HepG2 (cell line): Measurements from ENCODE around the gene ECT2. TPM values are rescaled to one million over a fixed set of nuclear protein-coding genes. Genes with fewer than 3 reads are reported as not detected.

Source experiments
- HNRNPUL1 ChIP-seq: fragments of 200-400 bp; formaldehyde crosslinking; IDR thresholded peaks from 2 replicates; pipeline ENCODE4 v1.6.1; 2017; ENCODE audit warnings: low read depth, mild to moderate bottlenecking, low read length, moderate library complexity
- ISL2 ChIP-seq: sonication (generic); formaldehyde crosslinking; IDR thresholded peaks from 2 replicates; pipeline ENCODE4 v1.5.0; 2020; ENCODE audit warnings: missing genetic modification reagents
- NFIB ChIP-seq: sonication (generic); formaldehyde crosslinking; IDR thresholded peaks from 2 replicates; pipeline ENCODE4 v1.9.0; 2021; ENCODE audit warnings: missing genetic modification reagents, mild to moderate bottlenecking, borderline replicate concordance
- NFIC ChIP-seq: IDR thresholded peaks from 2 replicates; pipeline ENCODE4 v1.6.1; 2012; ENCODE audit warnings: mild to moderate bottlenecking, low read length, inconsistent platforms
- NR2F6 ChIP-seq, 2 experiments: IDR thresholded peaks; 2 replicates each; pipeline ENCODE4 v1.6.1; 2016; ENCODE audit warnings: antibody characterized with exemption in 1 of 2, mild to moderate bottlenecking in 1 of 2
- RBAK ChIP-seq: sonication (generic); formaldehyde crosslinking; IDR thresholded peaks from 2 replicates; pipeline ENCODE4 v1.5.1; 2020; ENCODE audit warnings: mild to moderate bottlenecking, missing genetic modification reagents
- SNAI1 ChIP-seq: sonication (generic); formaldehyde crosslinking; IDR thresholded peaks from 2 replicates; pipeline ENCODE4 v1.5.0; 2020; ENCODE audit warnings: mild to moderate bottlenecking, missing genetic modification reagents, borderline replicate concordance
- SOX13 ChIP-seq, 3 experiments: fragments of 450-650 bp in 1 of 3; sonication (generic) in 1 of 3; formaldehyde crosslinking in 1 of 3; IDR thresholded peaks in 2 of 3; conservative IDR thresholded peaks in 1 of 3; 2 replicates each; pipeline versions ENCODE4 v1.5.0 to v1.6.1; 2016 to 2020; ENCODE audit warnings: antibody characterized with exemption in 1 of 3, mild to moderate bottlenecking in 1 of 3, missing compliant biosample characterization in 1 of 3, missing genetic modification reagents in 1 of 3, moderate library complexity in 1 of 3
- ZEB1 ChIP-seq: IDR thresholded peaks from 2 replicates; pipeline ENCODE4 v1.6.1; 2012; ENCODE audit warnings: mild to moderate bottlenecking, low read depth, inconsistent platforms; ENCODE audit not compliant: insufficient replicate concordance
- ZNF780A ChIP-seq: sonication (generic); formaldehyde crosslinking; IDR thresholded peaks from 2 replicates; pipeline ENCODE4 v1.8.0; 2022; ENCODE audit warnings: mild to moderate bottlenecking, missing genetic modification reagents, moderate library complexity
- ZNF816 ChIP-seq: sonication (generic); formaldehyde crosslinking; IDR thresholded peaks from 2 replicates; pipeline ENCODE4 v1.8.0; 2022; ENCODE audit warnings: missing genetic modification reagents, mild to moderate bottlenecking, borderline replicate concordance
- polyA plus RNA-seq, 8 experiments: library from polyadenylated mRNA; depleted of rRNA in 3 of 8; stranded (reverse) in 7 of 8; unstranded in 1 of 8; fragments of >200 nt; fragmentation: Illumina TruSeq in 4 of 8; extraction: Trizol in 4 of 8; gene quantifications; 2 replicates each; pipeline versions ENCODE4 v1.2.1 to v1.2.3, GENCODE V29; 2011 to 2016; ENCODE audit warnings: low read depth in 4 of 8, missing spikeins in 1 of 8, mixed read lengths in 1 of 8; ENCODE audit not compliant: insufficient read depth in 1 of 8
- total RNA-seq, 5 experiments: library from RNA; depleted of rRNA; stranded (reverse); fragments of >200 nt; fragmentation: Illumina TruSeq; extraction: Trizol; gene quantifications; 2 replicates each; pipeline ENCODE4 v1.2.3, GENCODE V29; 2016; ENCODE audit warnings: low read depth in 1 of 5
- TF ChIP-seq, protein P1 (sequence below): sonication (generic); formaldehyde crosslinking; IDR thresholded peaks from 2 replicates; pipeline ENCODE4 v1.4.0; 2020; ENCODE audit warnings: mild to moderate bottlenecking, missing genetic modification reagents
- TF ChIP-seq, protein P2 (sequence below): sonication (generic); formaldehyde crosslinking; IDR thresholded peaks from 2 replicates; pipeline ENCODE4 v1.5.1; 2020; ENCODE audit warnings: missing genetic modification reagents, mild to moderate bottlenecking, borderline replicate concordance
- TF ChIP-seq, protein P3 (sequence below): sonication (generic); formaldehyde crosslinking; IDR thresholded peaks from 2 replicates; pipeline ENCODE4 v1.4.0; 2020; ENCODE audit warnings: missing genetic modification reagents, mild to moderate bottlenecking, borderline replicate concordance
- TF ChIP-seq, protein P4 (sequence below): sonication (generic); formaldehyde crosslinking; IDR thresholded peaks from 2 replicates; pipeline ENCODE4 v1.5.0; 2020; ENCODE audit warnings: missing genetic modification reagents
- TF ChIP-seq, protein P5 (sequence below): IDR thresholded peaks from 2 replicates; pipeline ENCODE4 v1.4.0; 2020; ENCODE audit warnings: mild to moderate bottlenecking, missing genetic modification reagents

ECT2 gene
- total and polyA plus RNA-seq, 2 of the 13 experiments (the other 11 are each of a cell fraction or from before 2014, with no cell fraction given): 21.6 to 52.0 TPM

DNA sequence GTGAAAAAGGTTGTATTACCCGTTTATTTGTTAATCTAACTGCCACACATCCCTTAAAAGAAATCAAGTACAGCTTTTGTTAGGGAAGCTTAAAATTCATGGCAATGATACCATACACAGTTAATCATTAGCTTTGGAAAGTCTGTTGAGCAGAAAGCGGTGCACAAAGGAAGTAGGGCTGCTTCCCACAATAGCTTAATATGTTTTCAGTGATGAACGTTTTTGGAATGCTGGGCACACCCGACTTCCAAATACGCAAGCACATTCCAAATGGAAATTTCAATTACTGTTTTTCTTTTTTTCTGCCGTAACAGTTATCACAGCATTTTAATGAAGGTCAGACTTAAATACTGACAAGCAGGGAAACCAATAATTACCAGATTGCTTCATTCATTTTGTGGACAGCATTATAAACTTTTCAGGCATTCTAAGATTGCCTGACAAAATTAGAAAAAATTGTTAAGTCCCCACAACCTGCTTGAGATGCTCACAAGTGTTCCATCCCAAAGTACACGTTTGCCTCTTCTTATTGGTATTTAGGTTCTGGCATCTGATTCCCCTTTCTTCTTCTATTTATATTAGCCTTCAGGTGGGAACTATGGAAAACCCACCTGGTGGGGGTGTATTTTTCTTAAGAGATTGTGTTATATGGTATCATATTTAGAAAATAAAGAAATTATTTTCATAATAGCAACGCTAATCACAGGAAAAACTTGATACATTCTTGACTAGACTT is 1.1 kb upstream of the ECT2 start (continued):
- TF ChIP-seq ZNF780A (CRISPR knock-in tag) (no peak), NR2F6 (IDR thresholded peaks at IDR 0.05) (no peak), NR2F6 (CRISPR knock-in tag; IDR thresholded peaks at IDR 0.05) (no peak), NFIB (CRISPR knock-in tag) (no peak), ZNF816 (CRISPR knock-in tag) (no peak), NFIC (no peak), ISL2 (CRISPR knock-in tag) (peak; percentile 25; the same call in 1 of the 2 replicates), SNAI1 (CRISPR knock-in tag) (no peak), ZEB1 (no peak), RBAK (CRISPR knock-in tag) (no peak), SOX13 (IDR thresholded peaks at IDR 0.05) (no peak), SOX13 (CRISPR knock-in tag; conservative IDR thresholded peaks at IDR 0.05 in 1 of 2, IDR thresholded peaks at IDR 0.05 in 1 of 2) (peak in 1 of 2 experiments; percentile 83; a peak in 2 of 4 replicates), HNRNPUL1 (peak; percentile 93)
- TF ChIP-seq, protein P1, sequence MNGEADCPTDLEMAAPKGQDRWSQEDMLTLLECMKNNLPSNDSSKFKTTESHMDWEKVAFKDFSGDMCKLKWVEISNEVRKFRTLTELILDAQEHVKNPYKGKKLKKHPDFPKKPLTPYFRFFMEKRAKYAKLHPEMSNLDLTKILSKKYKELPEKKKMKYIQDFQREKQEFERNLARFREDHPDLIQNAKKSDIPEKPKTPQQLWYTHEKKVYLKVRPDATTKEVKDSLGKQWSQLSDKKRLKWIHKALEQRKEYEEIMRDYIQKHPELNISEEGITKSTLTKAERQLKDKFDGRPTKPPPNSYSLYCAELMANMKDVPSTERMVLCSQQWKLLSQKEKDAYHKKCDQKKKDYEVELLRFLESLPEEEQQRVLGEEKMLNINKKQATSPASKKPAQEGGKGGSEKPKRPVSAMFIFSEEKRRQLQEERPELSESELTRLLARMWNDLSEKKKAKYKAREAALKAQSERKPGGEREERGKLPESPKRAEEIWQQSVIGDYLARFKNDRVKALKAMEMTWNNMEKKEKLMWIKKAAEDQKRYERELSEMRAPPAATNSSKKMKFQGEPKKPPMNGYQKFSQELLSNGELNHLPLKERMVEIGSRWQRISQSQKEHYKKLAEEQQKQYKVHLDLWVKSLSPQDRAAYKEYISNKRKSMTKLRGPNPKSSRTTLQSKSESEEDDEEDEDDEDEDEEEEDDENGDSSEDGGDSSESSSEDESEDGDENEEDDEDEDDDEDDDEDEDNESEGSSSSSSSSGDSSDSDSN (CRISPR knock-in tag): no peak
- TF ChIP-seq, protein P2, sequence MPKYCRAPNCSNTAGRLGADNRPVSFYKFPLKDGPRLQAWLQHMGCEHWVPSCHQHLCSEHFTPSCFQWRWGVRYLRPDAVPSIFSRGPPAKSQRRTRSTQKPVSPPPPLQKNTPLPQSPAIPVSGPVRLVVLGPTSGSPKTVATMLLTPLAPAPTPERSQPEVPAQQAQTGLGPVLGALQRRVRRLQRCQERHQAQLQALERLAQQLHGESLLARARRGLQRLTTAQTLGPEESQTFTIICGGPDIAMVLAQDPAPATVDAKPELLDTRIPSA (CRISPR knock-in tag): no peak
- TF ChIP-seq, protein P3, sequence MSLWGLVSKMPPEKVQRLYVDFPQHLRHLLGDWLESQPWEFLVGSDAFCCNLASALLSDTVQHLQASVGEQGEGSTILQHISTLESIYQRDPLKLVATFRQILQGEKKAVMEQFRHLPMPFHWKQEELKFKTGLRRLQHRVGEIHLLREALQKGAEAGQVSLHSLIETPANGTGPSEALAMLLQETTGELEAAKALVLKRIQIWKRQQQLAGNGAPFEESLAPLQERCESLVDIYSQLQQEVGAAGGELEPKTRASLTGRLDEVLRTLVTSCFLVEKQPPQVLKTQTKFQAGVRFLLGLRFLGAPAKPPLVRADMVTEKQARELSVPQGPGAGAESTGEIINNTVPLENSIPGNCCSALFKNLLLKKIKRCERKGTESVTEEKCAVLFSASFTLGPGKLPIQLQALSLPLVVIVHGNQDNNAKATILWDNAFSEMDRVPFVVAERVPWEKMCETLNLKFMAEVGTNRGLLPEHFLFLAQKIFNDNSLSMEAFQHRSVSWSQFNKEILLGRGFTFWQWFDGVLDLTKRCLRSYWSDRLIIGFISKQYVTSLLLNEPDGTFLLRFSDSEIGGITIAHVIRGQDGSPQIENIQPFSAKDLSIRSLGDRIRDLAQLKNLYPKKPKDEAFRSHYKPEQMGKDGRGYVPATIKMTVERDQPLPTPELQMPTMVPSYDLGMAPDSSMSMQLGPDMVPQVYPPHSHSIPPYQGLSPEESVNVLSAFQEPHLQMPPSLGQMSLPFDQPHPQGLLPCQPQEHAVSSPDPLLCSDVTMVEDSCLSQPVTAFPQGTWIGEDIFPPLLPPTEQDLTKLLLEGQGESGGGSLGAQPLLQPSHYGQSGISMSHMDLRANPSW (CRISPR knock-in tag): no peak
- TF ChIP-seq, protein P4, sequence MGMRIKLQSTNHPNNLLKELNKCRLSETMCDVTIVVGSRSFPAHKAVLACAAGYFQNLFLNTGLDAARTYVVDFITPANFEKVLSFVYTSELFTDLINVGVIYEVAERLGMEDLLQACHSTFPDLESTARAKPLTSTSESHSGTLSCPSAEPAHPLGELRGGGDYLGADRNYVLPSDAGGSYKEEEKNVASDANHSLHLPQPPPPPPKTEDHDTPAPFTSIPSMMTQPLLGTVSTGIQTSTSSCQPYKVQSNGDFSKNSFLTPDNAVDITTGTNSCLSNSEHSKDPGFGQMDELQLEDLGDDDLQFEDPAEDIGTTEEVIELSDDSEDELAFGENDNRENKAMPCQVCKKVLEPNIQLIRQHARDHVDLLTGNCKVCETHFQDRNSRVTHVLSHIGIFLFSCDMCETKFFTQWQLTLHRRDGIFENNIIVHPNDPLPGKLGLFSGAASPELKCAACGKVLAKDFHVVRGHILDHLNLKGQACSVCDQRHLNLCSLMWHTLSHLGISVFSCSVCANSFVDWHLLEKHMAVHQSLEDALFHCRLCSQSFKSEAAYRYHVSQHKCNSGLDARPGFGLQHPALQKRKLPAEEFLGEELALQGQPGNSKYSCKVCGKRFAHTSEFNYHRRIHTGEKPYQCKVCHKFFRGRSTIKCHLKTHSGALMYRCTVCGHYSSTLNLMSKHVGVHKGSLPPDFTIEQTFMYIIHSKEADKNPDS: no peak
- TF ChIP-seq, protein P5, sequence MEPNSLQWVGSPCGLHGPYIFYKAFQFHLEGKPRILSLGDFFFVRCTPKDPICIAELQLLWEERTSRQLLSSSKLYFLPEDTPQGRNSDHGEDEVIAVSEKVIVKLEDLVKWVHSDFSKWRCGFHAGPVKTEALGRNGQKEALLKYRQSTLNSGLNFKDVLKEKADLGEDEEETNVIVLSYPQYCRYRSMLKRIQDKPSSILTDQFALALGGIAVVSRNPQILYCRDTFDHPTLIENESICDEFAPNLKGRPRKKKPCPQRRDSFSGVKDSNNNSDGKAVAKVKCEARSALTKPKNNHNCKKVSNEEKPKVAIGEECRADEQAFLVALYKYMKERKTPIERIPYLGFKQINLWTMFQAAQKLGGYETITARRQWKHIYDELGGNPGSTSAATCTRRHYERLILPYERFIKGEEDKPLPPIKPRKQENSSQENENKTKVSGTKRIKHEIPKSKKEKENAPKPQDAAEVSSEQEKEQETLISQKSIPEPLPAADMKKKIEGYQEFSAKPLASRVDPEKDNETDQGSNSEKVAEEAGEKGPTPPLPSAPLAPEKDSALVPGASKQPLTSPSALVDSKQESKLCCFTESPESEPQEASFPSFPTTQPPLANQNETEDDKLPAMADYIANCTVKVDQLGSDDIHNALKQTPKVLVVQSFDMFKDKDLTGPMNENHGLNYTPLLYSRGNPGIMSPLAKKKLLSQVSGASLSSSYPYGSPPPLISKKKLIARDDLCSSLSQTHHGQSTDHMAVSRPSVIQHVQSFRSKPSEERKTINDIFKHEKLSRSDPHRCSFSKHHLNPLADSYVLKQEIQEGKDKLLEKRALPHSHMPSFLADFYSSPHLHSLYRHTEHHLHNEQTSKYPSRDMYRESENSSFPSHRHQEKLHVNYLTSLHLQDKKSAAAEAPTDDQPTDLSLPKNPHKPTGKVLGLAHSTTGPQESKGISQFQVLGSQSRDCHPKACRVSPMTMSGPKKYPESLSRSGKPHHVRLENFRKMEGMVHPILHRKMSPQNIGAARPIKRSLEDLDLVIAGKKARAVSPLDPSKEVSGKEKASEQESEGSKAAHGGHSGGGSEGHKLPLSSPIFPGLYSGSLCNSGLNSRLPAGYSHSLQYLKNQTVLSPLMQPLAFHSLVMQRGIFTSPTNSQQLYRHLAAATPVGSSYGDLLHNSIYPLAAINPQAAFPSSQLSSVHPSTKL (CRISPR knock-in tag): peak; percentile 56
